ENCODE data around the gene NR2C2AP.

- TF ChIP-seq SMC3 (IDR thresholded peaks at IDR 0.05; ENCODE audit: low read length), result no peak
- no peak for TF ChIP-seq PRPF4 (IDR thresholded peaks at IDR 0.05; ENCODE audit: low read depth, low read length, poor library complexity, severe bottlenecking)
- TF ChIP-seq ZNF282 (IDR thresholded peaks at IDR 0.05; ENCODE audit: partially characterized antibody), result no peak
- TF ChIP-seq NFKB2 (CRISPR knock-in tag; IDR thresholded peaks at IDR 0.05; ENCODE audit: borderline replicate concordance), result no peak
- TF ChIP-seq CTCF (CRISPR knock-in tag; IDR thresholded peaks at IDR 0.05), result no peak
- no peak for TF ChIP-seq CHD2 (IDR thresholded peaks at IDR 0.05; ENCODE audit: low read depth, low read length)
- no peak for TF ChIP-seq NCOA5 (CRISPR knock-in tag; IDR thresholded peaks at IDR 0.05)
- no peak for TF ChIP-seq EED (CRISPR knock-in tag; IDR thresholded peaks at IDR 0.05)
- TF ChIP-seq HNRNPLL (IDR thresholded peaks at IDR 0.05; ENCODE audit: low read depth, low read length, poor library complexity, severe bottlenecking), result no peak
- TF ChIP-seq POLR2AphosphoS5 (IDR thresholded peaks at IDR 0.05; ENCODE audit: low read depth, low read length), result no peak
- TF ChIP-seq EP300 (IDR thresholded peaks at IDR 0.05; ENCODE audit: low read depth in 2 of 2, low read length in 2 of 2), result no peak
- no peak for TF ChIP-seq EP300 (CRISPR knock-in tag; IDR thresholded peaks at IDR 0.05; ENCODE audit: borderline replicate concordance)
- no peak for TF ChIP-seq MXI1 (IDR thresholded peaks at IDR 0.05; ENCODE audit: borderline replicate concordance, low read depth, low read length)
- TF ChIP-seq NR2F2 (IDR thresholded peaks at IDR 0.05; ENCODE audit: borderline replicate concordance, low read depth), result no peak
Measured at GRCh38 chr19:19167612-19168011, 35.6 kb downstream of the NR2C2AP start.

All from HepG2 (cell line).